H1 (cell line): ENCODE measurements around the gene COL21A1. TPM values are rescaled to one million over a fixed set of nuclear protein-coding genes. Genes with fewer than 3 reads are reported as not detected.

Experiments
- SIX5 ChIP-seq: IDR thresholded peaks from 2 replicates; pipeline ENCODE4 v1.6.1; 2011; ENCODE audit warnings: mild to moderate bottlenecking, low read depth, low read length
- polyA plus RNA-seq, 7 experiments: library from polyadenylated mRNA; depleted of rRNA in 3 of 7; stranded (reverse) in 5 of 7; unstranded in 2 of 7; fragments of >200 nt in 5 of 7; fragments of 200-250 nt in 2 of 7; gene quantifications; 1 replicate in 5 of 7; 2 replicates in 1 of 7; 4 replicates in 1 of 7; pipeline versions ENCODE4 v1.2.1 to v1.2.3, GENCODE V29; 2011 to 2013; ENCODE audit warnings: missing spikeins in 2 of 7, mixed read lengths in 2 of 7
- total RNA-seq: library from RNA; stranded (reverse); fragmentation: NEBNext Ultra II Directional; extraction: Animal tissue kit (Norgen Biotek cat#: 25700); gene quantifications from 2 replicates; pipeline ENCODE4 v1.2.1, GENCODE V29; 2021

COL21A1 gene
- total and polyA plus RNA-seq, 2 of the 8 experiments (the other 6 are each of a cell fraction or from before 2014, with no cell fraction given), result 1.6 to 3.4 TPM

GRCh38 chr6:56214041-56214702 lies 33.2 kb downstream of the COL21A1 start (continued):
- no peak for TF ChIP-seq SIX5
